ENCODE data around the gene MRGPRD. TPM values are rescaled to one million over a fixed set of nuclear protein-coding genes. Genes with fewer than 3 reads are reported as not detected.

The MRGPRD gene
- total and polyA plus RNA-seq, 2 of the 8 experiments (the other 6 are each of a cell fraction or from before 2014, with no cell fraction given): not detected

DNA sequence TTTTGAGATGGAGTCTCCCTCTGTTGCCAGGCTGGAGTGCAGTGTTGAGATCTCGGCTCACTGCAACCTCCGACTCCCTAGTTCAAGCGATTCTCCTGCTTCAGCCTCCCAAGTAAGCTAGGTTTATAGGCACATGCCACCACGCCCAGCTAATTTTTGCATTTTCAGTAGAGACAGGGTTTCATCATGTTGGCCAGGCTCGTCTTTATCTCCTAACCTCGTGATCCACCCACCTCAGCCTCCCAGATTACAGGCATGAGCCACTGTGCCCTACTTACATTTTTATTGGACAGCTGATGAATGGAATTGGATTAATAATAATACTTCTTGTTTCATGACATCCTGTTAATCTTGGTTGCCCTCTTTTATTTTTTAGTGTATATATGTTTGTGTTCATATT, 3.0 kb upstream of the MRGPRD start:
- no peak overlapping the region for H2AFZ ChIP-seq (ENCODE audit: low read length)
- no peak overlapping the region for H2BK20ac ChIP-seq (ENCODE audit: low read length)
- H2BK12ac ChIP-seq (ENCODE audit: low read depth, low read length): no peak overlapping the region
- H3K56ac ChIP-seq (replicated peaks; ENCODE audit: insufficient read length, low read depth, low read length): no peak overlapping the region
- no peak overlapping the region for H2BK5ac ChIP-seq (ENCODE audit: low read depth, low read length)
- H3K23me2 ChIP-seq (ENCODE audit: low read depth, low read length): no peaks in the 10 kb centered on the region
- no peak overlapping the region for H3K23ac ChIP-seq (ENCODE audit: insufficient read length)
- DNase-seq (ENCODE audit: low read depth in 1 of 2, low spot score in 2 of 2) (no peak), FAIRE-seq (no peak)
- ChIA-PET CTCF (ENCODE audit: partially characterized antibody) (no interaction called here), POLR2A (ENCODE audit: partially characterized antibody) (interaction anchor here (0.8 kb wide), 1 partner anchor 9 kb away, joined by 3 read pairs; no protein-coding TSS in a partner anchor)
- TF ChIP-seq BCL11A (IDR thresholded peaks at IDR 0.05; ENCODE audit: low read depth in 2 of 2, low read length in 2 of 2) (no peak), SIN3A (conservative IDR thresholded peaks at IDR 0.05 in 1 of 2, IDR thresholded peaks at IDR 0.05 in 1 of 2; ENCODE audit: low read depth in 1 of 2, low read length in 2 of 2) (no peak), TEAD4 (IDR thresholded peaks at IDR 0.05; ENCODE audit: low read depth, low read length) (no peak), CBX5 (IDR thresholded peaks at IDR 0.05; ENCODE audit: low read depth, low read length) (no peak), TBP (IDR thresholded peaks at IDR 0.05; ENCODE audit: low read depth, low read length) (no peak), RBBP5 (IDR thresholded peaks at IDR 0.05; ENCODE audit: borderline replicate concordance, low read depth, low read length) (no peak), TAF7 (optimal IDR thresholded peaks at IDR 0.05; ENCODE audit: borderline replicate concordance, low read depth, low read length) (no peak), YY1 (IDR thresholded peaks at IDR 0.05; ENCODE audit: low read depth, low read length) (no peak), MAX (IDR thresholded peaks at IDR 0.05) (no peak)
- TF ChIP-seq, protein P1, sequence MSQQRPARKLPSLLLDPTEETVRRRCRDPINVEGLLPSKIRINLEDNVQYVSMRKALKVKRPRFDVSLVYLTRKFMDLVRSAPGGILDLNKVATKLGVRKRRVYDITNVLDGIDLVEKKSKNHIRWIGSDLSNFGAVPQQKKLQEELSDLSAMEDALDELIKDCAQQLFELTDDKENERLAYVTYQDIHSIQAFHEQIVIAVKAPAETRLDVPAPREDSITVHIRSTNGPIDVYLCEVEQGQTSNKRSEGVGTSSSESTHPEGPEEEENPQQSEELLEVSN (IDR thresholded peaks at IDR 0.05): no peak
- H4K91ac ChIP-seq (replicated peaks; ENCODE audit: insufficient read length, low read length): no peak overlapping the region
- H3K4ac ChIP-seq (replicated peaks; ENCODE audit: insufficient read length, low read depth, low read length): no peak overlapping the region
- H3K9ac ChIP-seq (replicated peaks in 1 of 4; ENCODE audit: extremely low read depth in 1 of 4, low read depth in 3 of 4, low read length in 3 of 4): no peak overlapping the region
- H3K9me3 ChIP-seq (ENCODE audit: insufficient read depth in 2 of 2, low read depth in 1 of 2, low read length in 1 of 2): peaks cover 4% of the 10 kb centered on the region in 2 experiments; a peak in 2 of 4 replicates
- no peak overlapping the region for H3K27ac ChIP-seq (ENCODE audit: low read depth, low read length)
- no peaks in the 10 kb centered on the region for H4K20me1 ChIP-seq (replicated peaks in 1 of 2; ENCODE audit: control insufficient read depth in 1 of 2, insufficient read depth in 2 of 2, low read length in 2 of 2)
- no peaks in the 10 kb centered on the region; a peak in 1 of 7 replicates for H3K27me3 ChIP-seq (replicated peaks in 1 of 4; ENCODE audit: control insufficient read depth in 3 of 4, extremely low read depth in 1 of 4, insufficient read depth in 3 of 4, low read length in 3 of 4)
- H2BK120ac ChIP-seq (replicated peaks; ENCODE audit: low read depth, low read length): no peak overlapping the region
- H3K79me2 ChIP-seq (ENCODE audit: control insufficient read depth in 1 of 2, insufficient read depth in 2 of 2, low read length in 2 of 2): no peaks in the 10 kb centered on the region
- no peak overlapping the region for H2BK15ac ChIP-seq (ENCODE audit: low read length)
- H3K18ac ChIP-seq (ENCODE audit: extremely low read depth, low read length): no peak overlapping the region
- H4K8ac ChIP-seq (ENCODE audit: extremely low read depth, insufficient read depth, low read length): no peak overlapping the region
- H3K4me2 ChIP-seq (ENCODE audit: insufficient read depth in 1 of 2, low read depth in 2 of 2, low read length in 2 of 2): no peak overlapping the region
- H4K5ac ChIP-seq (ENCODE audit: insufficient read length, low read depth, low read length): no peak overlapping the region
- peaks cover 0 to 3% (median 1%) of the 10 kb centered on the region in 4 experiments; a peak in 1 of 7 replicates for H3K4me1 ChIP-seq (replicated peaks in 1 of 4; ENCODE audit: control insufficient read depth in 3 of 4, insufficient read depth in 4 of 4, low read length in 3 of 4)
- H3K14ac ChIP-seq (ENCODE audit: insufficient read length): no peak overlapping the region
- 98% methylated on average over 6 of the region's 6 CpGs; no CpG with 5 or more reads in 1 of the 2 experiments for WGBS, 2 experiments (ENCODE audit: extremely low coverage in 1 of 2, insufficient coverage in 1 of 2, insufficient read length in 1 of 2, insufficient replicate concordance in 2 of 2, low coverage in 1 of 2, low lambda C conversion rate in 2 of 2, missing lambda C conversion rate in 1 of 2)
- no peak overlapping the region for H2AK5ac ChIP-seq (ENCODE audit: low read depth, low read length)
- H3K79me1 ChIP-seq (ENCODE audit: low read depth, low read length): no peaks in the 10 kb centered on the region
- H3K4me3 ChIP-seq (ENCODE audit: extremely low read depth in 1 of 4, insufficient read depth in 2 of 4, low read depth in 3 of 4, low read length in 4 of 4): no peak overlapping the region
- no peaks in the 10 kb centered on the region for H3K36me3 ChIP-seq (ENCODE audit: control insufficient read depth in 2 of 4, insufficient read depth in 4 of 4, low read length in 3 of 4)

Measured in H1 (cell line).